ENCODE measurements around the gene DCAF6.
A peak's percentile ranks its signal among the peaks of the same experiment; 100 is the strongest.
"Not testable (repeated sequence)": the region's sequence is repeated elsewhere in the genome, so short reads cannot be mapped to it uniquely, and the experiment has no call there.

The DCAF6 gene

GRCh38 chr1:168009322-168009721, 72.8 kb downstream of the DCAF6 start:
- DNase-seq (ENCODE audit: low read depth): no peak

GRCh38 chr1:168019407-168019806, 82.9 kb downstream of the DCAF6 start:
- no peak for DNase-seq (ENCODE audit: low read depth)

GRCh38 chr1:168031198-168031597, 94.7 kb downstream of the DCAF6 start:
- no peak for DNase-seq (ENCODE audit: low read depth)

GRCh38 chr1:168031627-168032026, 95.1 kb downstream of the DCAF6 start:
- no peak for DNase-seq (ENCODE audit: low read depth)

- no peak for DNase-seq (ENCODE audit: low read depth)
Observed at GRCh38 chr1:168032029-168032428, 95.5 kb downstream of the DCAF6 start.

- no peak for DNase-seq (ENCODE audit: low read depth)
Observed at GRCh38 chr1:168035345-168035744, 98.9 kb downstream of the DCAF6 start.

- no peak for DNase-seq (ENCODE audit: low read depth)
Observed at GRCh38 chr1:168042362-168042761, 105.9 kb downstream of the DCAF6 start.

- DNase-seq (ENCODE audit: low read depth): peak; percentile 19
Observed at GRCh38 chr1:168045311-168045710, 108.8 kb downstream of the DCAF6 start.

- peak; percentile 71 for DNase-seq (ENCODE audit: low read depth)
Observed at GRCh38 chr1:168050307-168050706, 113.8 kb downstream of the DCAF6 start.

GRCh38 chr1:168050880-168051279, 114.4 kb downstream of the DCAF6 start:
- DNase-seq (ENCODE audit: low read depth): no peak

GRCh38 chr1:168053681-168054080, 117.2 kb downstream of the DCAF6 start:
- DNase-seq (ENCODE audit: low read depth): no peak

GRCh38 chr1:168054117-168054516, 117.6 kb downstream of the DCAF6 start:
- no peak for DNase-seq (ENCODE audit: low read depth)

GRCh38 chr1:168056152-168056551, 119.7 kb downstream of the DCAF6 start:
- not testable (repeated sequence) for DNase-seq (ENCODE audit: low read depth)

- DNase-seq (ENCODE audit: low read depth): no peak
Observed at GRCh38 chr1:168057355-168057754, 120.9 kb downstream of the DCAF6 start.

- peak; percentile 48 for DNase-seq (ENCODE audit: low read depth)
Observed at GRCh38 chr1:168057921-168058320, 121.4 kb downstream of the DCAF6 start.

- DNase-seq (ENCODE audit: low read depth): no peak
Observed at GRCh38 chr1:168064216-168064615, 127.7 kb downstream of the DCAF6 start.

GRCh38 chr1:168065506-168065905, 129.0 kb downstream of the DCAF6 start:
- DNase-seq (ENCODE audit: low read depth): peak; percentile 51

GRCh38 chr1:168069384-168069783, 132.9 kb downstream of the DCAF6 start:
- no peak for DNase-seq (ENCODE audit: low read depth)

- peak; percentile 56 for DNase-seq (ENCODE audit: low read depth)
Observed at GRCh38 chr1:168079761-168080160, 143.3 kb downstream of the DCAF6 start.

- peak; percentile 90 for DNase-seq (ENCODE audit: low read depth)
Observed at GRCh38 chr1:168081373-168082007, 145.0 kb downstream of the DCAF6 start.

- DNase-seq (ENCODE audit: low read depth): peak; percentile 71
Observed at GRCh38 chr1:168082008-168082876, 145.8 kb downstream of the DCAF6 start.

- DNase-seq (ENCODE audit: low read depth): no peak
Observed at GRCh38 chr1:168083456-168084325, 147.2 kb downstream of the DCAF6 start.

All from amniotic epithelial cell (primary cell).